HG03558 (cell line): ENCODE measurements around the gene TMPRSS3.

ENCODE experiments used
- ATAC-seq: cut with Tn5 transposase; IDR thresholded peaks from one replicate; pipeline ENCODE4 v1.9.1; 2021; ENCODE audit warnings: moderate number of reproducible peaks; ENCODE audit not compliant: unreplicated experiment; ENCODE audit errors: extremely low read depth

TMPRSS3 gene

GRCh38 chr21:42429021-42429420, 33.2 kb upstream of the TMPRSS3 start:
- ATAC-seq, result no peak

- no peak for ATAC-seq
These were observed 32.1 kb upstream of the TMPRSS3 start for GRCh38 chr21:42427809-42428419.

- ATAC-seq, result no peak
These were observed 31.1 kb upstream of the TMPRSS3 start for GRCh38 chr21:42426876-42427480.

- ATAC-seq, result no peak
These were observed 30.6 kb upstream of the TMPRSS3 start for GRCh38 chr21:42426424-42426823.

- no peak for ATAC-seq
These were observed 29.7 kb upstream of the TMPRSS3 start for GRCh38 chr21:42425591-42425990.

GRCh38 chr21:42424914-42425541, 29.2 kb upstream of the TMPRSS3 start:
- no peak for ATAC-seq

GRCh38 chr21:42423685-42424084, 27.8 kb upstream of the TMPRSS3 start:
- ATAC-seq, result no peak

- ATAC-seq, result no peak
These were observed 27.4 kb upstream of the TMPRSS3 start for GRCh38 chr21:42423197-42423675.

GRCh38 chr21:42421018-42421793, 25.4 kb upstream of the TMPRSS3 start:
- ATAC-seq, result no peak

- ATAC-seq, result no peak
These were observed 24.0 kb upstream of the TMPRSS3 start for GRCh38 chr21:42419845-42420244.

GRCh38 chr21:42418886-42419285, 23.0 kb upstream of the TMPRSS3 start:
- ATAC-seq, result no peak

- ATAC-seq, result no peak
These were observed 21.7 kb upstream of the TMPRSS3 start for GRCh38 chr21:42417533-42417932.

- ATAC-seq, result peak; percentile 56
These were observed 19.3 kb upstream of the TMPRSS3 start for GRCh38 chr21:42414928-42415769.

- ATAC-seq, result no peak
These were observed 18.7 kb upstream of the TMPRSS3 start for GRCh38 chr21:42414553-42414927.

- no peak for ATAC-seq
These were observed 18.2 kb upstream of the TMPRSS3 start for GRCh38 chr21:42414066-42414465.

- no peak for ATAC-seq
These were observed 17.6 kb upstream of the TMPRSS3 start for GRCh38 chr21:42413500-42413899.

GRCh38 chr21:42413093-42413492, 17.2 kb upstream of the TMPRSS3 start:
- no peak for ATAC-seq

- no peak for ATAC-seq
These were observed 16.7 kb upstream of the TMPRSS3 start for GRCh38 chr21:42412636-42412933.

GRCh38 chr21:42411891-42412635, 16.2 kb upstream of the TMPRSS3 start:
- ATAC-seq, result no peak
